Stimulated activated CD4-positive, alpha-beta T cell treated with anti-CD3 and anti-CD28 coated beads, TNF-alpha, amount 100 ng/mL, for 1 hour (primary cell): Measurements from ENCODE around the gene GRAMD2A.

ENCODE experiments used
- DNase-seq, 3 donors: peaks; one replicate each; pipeline ENCODE4 v3.0.0-alpha.2; 2020; ENCODE audit warnings: low read depth in 3 of 3, low spot score in 1 of 3

Gene GRAMD2A

GRCh38 chr15:72197460-72198355 lies at the start of gene GRAMD2A:
Gene GRAMD2A (minus strand): TSS chr15:72197787.
- DNase-seq = no peak

- DNase-seq = no peak
Measured at GRCh38 chr15:72242775-72243370, 45.3 kb upstream of the GRAMD2A start.

GRCh38 chr15:72239652-72240051 lies 42.1 kb upstream of the GRAMD2A start:
- DNase-seq = no peak

- no peak for DNase-seq
Measured at GRCh38 chr15:72238586-72238985, 41.0 kb upstream of the GRAMD2A start.

DNA sequence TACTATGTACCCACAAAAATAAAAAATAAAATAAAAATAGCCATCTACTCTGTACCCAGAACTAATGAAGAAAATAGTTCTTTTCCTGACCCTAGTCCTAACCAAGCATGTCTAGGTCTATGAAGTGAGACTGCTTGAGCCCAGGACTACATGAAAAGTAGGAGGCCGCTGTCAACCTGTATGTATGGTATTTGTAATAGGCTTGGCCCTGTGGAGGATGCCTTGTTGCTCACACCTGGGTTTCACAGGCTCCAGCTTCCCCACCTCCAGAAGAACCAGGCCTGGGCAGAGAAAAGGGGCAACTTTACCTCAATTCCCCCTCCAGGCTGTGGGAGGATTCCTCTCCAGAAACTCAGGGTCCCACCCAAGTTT lies 40.3 kb upstream of the GRAMD2A start:
- no peak for DNase-seq

DNA sequence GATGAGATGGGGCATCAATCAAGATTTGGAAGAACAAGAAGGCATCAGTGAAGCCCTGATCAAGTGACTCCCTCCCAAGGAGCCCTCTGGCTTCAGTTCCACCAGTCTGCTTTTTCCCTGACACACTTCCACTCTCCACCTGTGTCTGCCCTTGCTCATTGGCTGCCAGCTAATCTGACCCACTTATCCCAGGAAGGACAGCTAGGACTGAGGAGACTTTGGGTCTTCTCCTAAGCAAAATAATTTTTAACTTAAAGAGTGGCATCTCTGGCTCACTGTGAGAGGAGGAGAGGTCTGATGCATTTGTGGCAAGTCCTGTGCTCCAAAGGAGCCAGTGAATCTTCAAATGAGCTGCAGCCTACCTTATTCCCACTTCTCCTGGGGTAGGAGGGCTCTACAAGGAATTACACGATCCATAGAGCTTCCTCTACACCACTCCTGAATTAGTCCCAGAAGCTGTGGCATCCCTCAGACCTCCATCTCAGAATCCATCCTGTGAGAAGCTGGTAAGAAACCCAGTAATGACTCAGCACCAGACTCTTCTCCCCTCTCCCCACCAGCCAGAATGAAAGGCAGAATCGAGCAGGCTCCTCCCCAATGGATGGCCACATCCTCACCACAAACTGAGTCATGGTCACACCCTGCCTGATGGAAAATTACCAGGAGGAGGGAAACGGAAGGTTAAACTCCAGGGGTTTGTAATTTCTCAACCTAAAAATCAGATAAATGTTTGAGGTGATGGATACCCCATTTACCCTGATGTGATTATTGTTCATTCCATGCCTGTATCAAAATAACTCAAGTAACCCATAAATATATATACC lies 39.7 kb upstream of the GRAMD2A start:
- DNase-seq = peak in 2 of 3 donors; percentile 19 to 27

GRCh38 chr15:72236381-72237003 lies 38.9 kb upstream of the GRAMD2A start:
- DNase-seq = no peak

- DNase-seq = no peak
Measured at GRCh38 chr15:72235298-72235697, 37.7 kb upstream of the GRAMD2A start.

DNA sequence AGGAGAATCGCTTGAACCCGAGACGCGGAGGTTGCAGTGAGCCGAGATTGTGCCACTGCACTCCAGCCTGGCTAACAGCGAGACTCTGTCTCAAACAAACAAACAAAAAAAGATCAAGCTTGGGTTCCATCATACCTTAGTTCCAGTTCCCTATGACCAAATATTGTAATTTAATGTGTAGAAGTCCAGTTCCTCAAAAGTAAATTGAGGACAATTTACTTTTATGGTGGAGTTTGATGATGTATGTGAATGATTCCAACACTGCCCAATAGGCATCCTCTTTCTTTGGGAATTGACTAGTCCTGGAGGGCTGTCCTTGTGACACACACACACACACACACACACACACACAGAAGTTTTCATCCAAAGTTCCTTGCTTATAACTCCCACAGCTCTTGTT lies 36.2 kb upstream of the GRAMD2A start:
- no peak for DNase-seq

- DNase-seq = peak in 2 of 3 donors; percentile 27 to 31
Measured at GRCh38 chr15:72231833-72232478, 34.4 kb upstream of the GRAMD2A start.

DNA sequence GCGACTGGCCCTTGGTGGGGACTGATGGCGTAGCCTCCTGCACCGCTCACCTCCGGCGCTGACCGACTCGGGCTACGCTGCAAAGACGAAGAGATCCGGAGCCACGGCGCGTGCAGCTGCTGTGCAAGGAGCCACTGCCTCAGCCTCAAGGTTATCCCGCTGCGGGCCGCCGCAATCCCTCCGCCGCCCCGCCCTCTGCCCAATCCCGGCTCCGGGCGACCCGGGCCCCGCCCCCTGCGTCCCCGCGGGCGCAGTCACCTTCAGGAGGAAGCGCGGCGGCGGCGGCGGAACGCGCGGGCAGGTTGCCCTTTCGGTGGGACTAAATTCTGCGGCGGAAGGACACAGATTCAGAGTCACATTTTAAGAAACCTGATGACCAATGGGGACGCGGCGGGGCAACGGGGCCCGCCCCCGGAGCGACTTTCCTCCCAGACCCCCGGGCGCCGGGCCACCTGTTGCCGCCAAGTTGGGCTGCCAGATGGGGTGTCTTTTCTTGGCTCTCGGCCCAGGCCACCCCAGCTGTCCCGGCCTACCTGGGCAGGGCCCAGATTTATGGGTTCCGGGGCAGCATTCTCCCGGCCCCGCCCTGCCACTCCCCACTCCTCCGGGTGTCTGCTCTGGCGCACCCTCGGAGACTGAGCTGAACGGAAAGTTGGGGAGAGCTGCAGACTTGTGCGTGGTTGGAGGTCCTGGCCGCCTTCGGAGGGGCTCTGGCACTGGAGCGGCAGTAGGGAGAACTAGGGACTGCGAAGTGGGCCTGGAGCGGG lies 33.7 kb upstream of the GRAMD2A start, which contains the start of gene PKM:
TSS of gene PKM (minus strand) at position 125 of the 767 bp plus-strand sequence. CDS start 12,093 bp downstream, outside the sequence.
- DNase-seq = peak; percentile 84 to 94 (median 88)

DNA sequence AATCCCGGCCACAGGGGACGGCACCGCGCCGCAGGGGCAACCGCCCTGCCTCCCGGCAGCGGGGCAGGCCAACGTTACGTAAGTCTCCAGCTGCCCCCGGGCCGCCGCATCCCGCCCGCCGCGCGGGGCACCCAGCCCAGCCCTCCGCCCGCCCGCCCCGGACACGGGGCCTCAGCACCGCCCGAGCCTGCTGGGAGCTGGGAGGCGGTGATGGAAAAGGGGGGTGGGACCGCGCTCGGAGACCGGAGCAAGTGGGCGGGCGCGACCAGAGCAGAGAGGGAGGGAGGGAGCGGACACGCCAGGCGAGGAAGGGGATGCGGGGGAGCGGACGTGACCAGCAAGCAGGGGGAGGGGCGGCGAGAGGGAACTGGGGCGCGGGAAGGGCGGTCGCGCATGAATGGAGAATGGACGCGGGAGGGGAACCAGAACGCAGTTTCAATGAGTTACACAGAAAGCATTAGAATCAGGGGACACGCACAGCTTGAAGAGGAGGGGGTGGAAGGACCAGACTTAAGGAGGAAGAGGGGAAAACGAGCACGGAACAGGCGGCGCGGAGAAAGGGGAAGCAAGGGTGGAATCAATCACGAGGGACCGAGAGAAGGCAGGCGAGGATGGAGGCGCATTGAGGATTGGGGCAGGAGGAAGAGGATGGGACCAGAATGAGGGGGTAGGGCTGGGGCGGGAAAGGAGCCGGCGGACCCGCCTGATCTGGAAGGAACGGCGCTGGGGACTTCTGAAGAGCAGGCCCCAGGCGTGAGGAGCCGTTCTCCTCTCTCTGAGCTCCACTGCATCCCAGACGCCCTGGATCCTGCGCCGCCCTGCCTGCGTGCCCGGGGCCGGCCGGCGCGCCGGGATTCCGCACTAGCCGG lies 32.8 kb upstream of the GRAMD2A start:
- DNase-seq = peak; percentile 31 to 76 (median 54)

DNA sequence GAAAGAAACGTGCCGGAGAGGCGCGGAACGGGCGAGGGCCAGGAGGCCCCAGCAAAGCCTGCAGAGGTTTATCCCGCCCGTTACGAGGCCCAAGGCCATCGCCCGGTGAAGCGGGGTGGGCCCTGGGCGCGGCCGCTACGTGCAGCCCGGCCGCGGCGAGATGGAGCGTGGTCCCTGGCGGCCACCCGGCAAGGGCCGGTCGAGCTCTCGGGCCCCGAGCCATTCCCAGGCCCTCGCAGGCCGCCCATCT lies 32.3 kb upstream of the GRAMD2A start:
- no peak for DNase-seq

DNA sequence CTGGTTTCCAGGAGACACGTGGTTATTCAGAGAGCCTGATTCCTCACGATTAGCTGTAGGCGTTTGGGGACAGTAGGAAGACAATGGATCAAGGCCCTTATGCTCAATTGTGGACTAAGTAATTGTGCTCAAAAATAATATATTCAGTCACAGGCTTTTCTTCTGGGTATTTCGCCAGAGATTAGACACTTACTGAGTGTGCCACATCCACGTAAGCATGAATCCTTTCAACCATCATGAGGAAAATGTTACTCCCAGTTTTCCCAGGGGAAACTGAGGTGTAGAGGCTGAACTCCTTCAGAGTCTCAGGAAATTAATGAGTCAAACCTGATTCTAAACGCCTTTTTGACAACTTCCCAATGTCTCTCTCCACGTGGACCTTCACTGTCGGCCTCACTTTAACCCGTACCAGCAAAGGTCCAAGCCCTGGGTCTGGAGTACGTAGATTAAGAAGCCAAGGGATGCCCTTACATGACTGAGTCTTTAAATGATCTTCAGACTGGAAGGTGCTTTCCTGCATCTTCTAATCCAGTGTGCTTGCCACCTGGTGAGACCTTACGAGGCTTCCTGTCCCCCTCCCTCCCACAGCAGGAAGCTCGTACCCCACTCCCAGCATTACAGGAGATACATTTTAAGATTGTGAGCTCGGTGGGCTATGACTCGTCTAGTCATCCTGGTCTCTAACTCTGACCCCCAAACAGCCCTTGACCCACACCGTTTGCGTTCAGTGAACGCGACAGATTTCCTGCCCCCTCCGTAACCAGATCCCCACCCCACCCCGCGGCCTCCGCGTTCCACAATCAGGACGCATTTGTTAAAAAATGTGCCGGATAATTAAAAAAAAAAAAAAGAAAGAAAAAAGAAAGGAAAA lies 31.7 kb upstream of the GRAMD2A start:
- peak in 2 of 3 donors; percentile 14 to 35 for DNase-seq

DNA sequence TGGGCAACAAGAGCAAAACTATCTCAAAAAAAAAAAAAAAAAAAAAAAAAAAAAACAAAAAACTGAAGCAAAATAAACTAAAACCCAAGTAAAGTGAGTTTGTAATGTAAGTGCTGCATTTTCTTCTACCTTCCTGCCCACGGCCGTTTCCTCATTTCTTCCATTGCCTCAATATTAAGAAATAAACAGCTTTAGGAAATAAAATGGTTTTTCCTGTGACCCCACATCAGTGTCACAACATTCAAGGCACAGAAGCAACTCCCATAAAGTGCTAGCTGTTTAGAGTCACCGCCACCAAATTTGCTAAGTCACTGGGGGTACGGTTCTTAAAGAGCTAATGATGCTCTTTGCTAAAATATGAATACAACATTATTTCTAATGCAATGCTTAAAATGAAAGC lies 30.1 kb upstream of the GRAMD2A start:
- no peak for DNase-seq

- DNase-seq = peak in 1 of 3 donors; percentile 41
Measured at GRCh38 chr15:72227192-72227586, 29.6 kb upstream of the GRAMD2A start.

DNA sequence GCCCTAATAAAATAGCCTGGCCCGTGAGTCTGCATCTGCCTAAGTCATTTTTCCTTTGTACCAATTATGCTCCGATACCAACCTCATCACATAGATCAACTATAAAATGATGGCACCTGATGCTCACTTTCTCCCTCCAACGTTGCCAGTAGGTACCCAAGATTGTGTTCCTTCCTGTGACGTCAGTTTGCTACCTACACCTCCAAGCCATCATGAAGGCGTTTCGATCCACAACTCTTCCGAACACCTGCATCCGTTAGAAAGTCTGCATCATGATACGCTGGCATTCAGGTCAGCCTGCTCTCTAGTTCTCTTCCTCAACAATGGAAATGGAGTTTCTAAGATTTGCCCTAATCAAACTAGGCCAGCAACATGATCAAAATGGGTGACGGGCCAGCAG lies 25.7 kb upstream of the GRAMD2A start:
- DNase-seq = no peak

- no peak for DNase-seq
Measured at GRCh38 chr15:72222393-72222792, 24.8 kb upstream of the GRAMD2A start.
